ENCODE results near the gene WDR6. TPM values are rescaled to one million over a fixed set of nuclear protein-coding genes. Genes with fewer than 3 reads are reported as not detected.
A peak's percentile ranks its signal among the peaks of the same experiment; 100 is the strongest.

Gene WDR6
- total and polyA plus RNA-seq, 3 experiments from 2014 or later, result 82.9 to 167 (median 158) TPM

- Histone ChIP-seq H3K9me3 (ENCODE audit: low read length) (no peaks in the 10 kb centered on the region), H3K27ac (ENCODE audit: low read depth, low read length) (no peak overlapping the region), H3K4me1 (ENCODE audit: insufficient read depth, low read length) (peaks cover 26% of the 10 kb centered on the region), H3K36me3 (ENCODE audit: insufficient read depth, low read length) (peaks cover 33% of the 10 kb centered on the region), H3K4me3 (ENCODE audit: low read length) (no peak overlapping the region), H3K27me3 (ENCODE audit: insufficient read depth, low read length, poor library complexity, severe bottlenecking) (no peaks in the 10 kb centered on the region)
- Mint-ChIP-seq H3K36me3 (peaks cover 0 to 68% (median 10%) of the 10 kb centered on the region in 3 donors), H3K27ac (peak overlapping the region in 4 of 8 donors; percentile 26 to 95 (median 55)), H3K27me3 (peaks cover 0 to 2% of the 10 kb centered on the region in 2 donors), H3K4me1 (peaks cover 35 to 70% (median 39%) of the 10 kb centered on the region in 3 donors), H3K9me3 (peaks cover 0 to 2% (median 0%) of the 10 kb centered on the region in 5 donors), H3K4me3 (peak overlapping the region in 2 of 7 donors; percentile 45 to 87)
- ChIA-PET POLR2A (interaction anchor here (0.5 to 1.3 kb wide), 3 partner anchors 36 to 103 kb away, joined by 3 to 4 read pairs (median 3); partner anchors contain the start of genes P4HTM and QRICH1), CTCF (interaction anchor here (1.0 to 7.7 kb wide), 4 partner anchors 9 to 38 kb away, joined by 3 to 121 read pairs (median 5); partner anchors contain the start of gene WDR6)
- no peak for DNase-seq
Measured at GRCh38 chr3:49025793-49026520, 18.8 kb downstream of the WDR6 start.

GRCh38 chr3:49026536-49026935, 19.3 kb downstream of the WDR6 start:
- no peak for DNase-seq
- H3K27me3 Mint-ChIP-seq, result peaks cover 0 to 2% of the 10 kb centered on the region in 2 donors
- Histone ChIP-seq H3K4me3 (ENCODE audit: low read length) (no peak overlapping the region), H3K9me3 (ENCODE audit: low read length) (no peaks in the 10 kb centered on the region), H3K27me3 (ENCODE audit: insufficient read depth, low read length, poor library complexity, severe bottlenecking) (no peaks in the 10 kb centered on the region), H3K4me1 (ENCODE audit: insufficient read depth, low read length) (peaks cover 26% of the 10 kb centered on the region), H3K27ac (ENCODE audit: low read depth, low read length) (no peak overlapping the region), H3K36me3 (ENCODE audit: insufficient read depth, low read length) (peaks cover 38% of the 10 kb centered on the region)
- H3K4me3 Mint-ChIP-seq, result peak overlapping the region in 2 of 7 donors; percentile 5 to 87
- H3K27ac Mint-ChIP-seq, result peak overlapping the region in 6 of 8 donors; percentile 56 to 95 (median 74)
- ChIA-PET CTCF (interaction anchor here (1.0 to 7.7 kb wide), 3 partner anchors 9 to 39 kb away, joined by 3 to 121 read pairs (median 5); partner anchors contain the start of gene WDR6), POLR2A (interaction anchor here (0.5 to 1.2 kb wide), 2 partner anchors 37 to 104 kb away, joined by 3 to 4 read pairs; partner anchors contain the start of gene P4HTM)
- H3K9me3 Mint-ChIP-seq, result peaks cover 0 to 2% (median 0%) of the 10 kb centered on the region in 5 donors
- H3K4me1 Mint-ChIP-seq, result peaks cover 33 to 67% (median 39%) of the 10 kb centered on the region in 3 donors
- H3K36me3 Mint-ChIP-seq, result peaks cover 0 to 69% (median 11%) of the 10 kb centered on the region in 3 donors

GRCh38 chr3:49027634-49028033, 20.4 kb downstream of the WDR6 start:
- Histone ChIP-seq H3K4me3 (ENCODE audit: low read length) (no peak overlapping the region), H3K4me1 (ENCODE audit: insufficient read depth, low read length) (peaks cover 24% of the 10 kb centered on the region), H3K9me3 (ENCODE audit: low read length) (no peaks in the 10 kb centered on the region), H3K36me3 (ENCODE audit: insufficient read depth, low read length) (peaks cover 49% of the 10 kb centered on the region), H3K27me3 (ENCODE audit: insufficient read depth, low read length, poor library complexity, severe bottlenecking) (no peaks in the 10 kb centered on the region), H3K27ac (ENCODE audit: low read depth, low read length) (no peak overlapping the region)
- Mint-ChIP-seq H3K4me3 (peak overlapping the region in 3 of 7 donors; percentile 3 to 93 (median 87)), H3K9me3 (peaks cover 0 to 2% (median 0%) of the 10 kb centered on the region in 5 donors), H3K36me3 (peaks cover 0 to 75% (median 17%) of the 10 kb centered on the region in 3 donors), H3K27ac (peak overlapping the region; percentile 79 to 100 (median 98)), H3K27me3 (peaks cover 0 to 2% of the 10 kb centered on the region in 2 donors), H3K4me1 (peaks cover 33 to 60% (median 39%) of the 10 kb centered on the region in 3 donors)
- DNase-seq, result no peak
- ChIA-PET POLR2A (no interaction called here), CTCF (interaction anchor here (2.2 kb wide), 2 partner anchors 10 to 20 kb away, joined by 11 read pairs; partner anchors contain the start of genes DALRD3 and WDR6)

GRCh38 chr3:49028298-49028672, 21.1 kb downstream of the WDR6 start:
- H3K4me3 Mint-ChIP-seq, result peak overlapping the region; percentile 87 to 98 (median 93)
- peaks cover 17% of the 10 kb centered on the region for H3K4me1 ChIP-seq (ENCODE audit: insufficient read depth, low read length)
- H3K9me3 Mint-ChIP-seq, result peaks cover 0 to 2% (median 0%) of the 10 kb centered on the region in 5 donors
- peaks cover 0 to 2% of the 10 kb centered on the region in 2 donors for H3K27me3 Mint-ChIP-seq
- ChIA-PET CTCF (interaction anchor here (0.9 to 2.2 kb wide), 6 partner anchors 10 to 92 kb away, joined by 3 to 22 read pairs (median 10); partner anchors contain the start of genes DALRD3, P4HTM, QRICH1 and USP19), POLR2A (interaction anchor here (1.9 kb wide), 3 partner anchors 10 to 39 kb away, joined by 15 to 42 read pairs (median 19); partner anchors contain the start of genes DALRD3, P4HTM and WDR6)
- H3K36me3 Mint-ChIP-seq, result peaks cover 0 to 75% (median 17%) of the 10 kb centered on the region in 3 donors
- peaks cover 27 to 53% (median 34%) of the 10 kb centered on the region in 3 donors for H3K4me1 Mint-ChIP-seq
- peaks cover 55% of the 10 kb centered on the region for H3K36me3 ChIP-seq (ENCODE audit: insufficient read depth, low read length)
- H3K27ac Mint-ChIP-seq, result peak overlapping the region; percentile 95 to 100 (median 98)
- peak overlapping the region; percentile 88 for H3K27ac ChIP-seq (ENCODE audit: low read depth, low read length)
- peak overlapping the region; percentile 73 for H3K4me3 ChIP-seq (ENCODE audit: low read length)
- no peaks in the 10 kb centered on the region for H3K9me3 ChIP-seq (ENCODE audit: low read length)
- DNase-seq, result no peak
- no peaks in the 10 kb centered on the region for H3K27me3 ChIP-seq (ENCODE audit: insufficient read depth, low read length, poor library complexity, severe bottlenecking)

- Histone ChIP-seq H3K4me3 (ENCODE audit: low read length) (peak within 1 kb of the TSS; percentile 73), H3K27ac (ENCODE audit: low read depth, low read length) (peak within 1 kb of the TSS; percentile 88), H3K9me3 (ENCODE audit: low read length) (no peaks in the 10 kb centered on the region), H3K27me3 (ENCODE audit: insufficient read depth, low read length, poor library complexity, severe bottlenecking) (no peaks in the 10 kb centered on the region), H3K36me3 (ENCODE audit: insufficient read depth, low read length) (peaks cover 55% of the 10 kb centered on the region), H3K4me1 (ENCODE audit: insufficient read depth, low read length) (peaks cover 16% of the 10 kb centered on the region)
- peaks cover 0 to 2% of the 10 kb centered on the region in 2 donors for H3K27me3 Mint-ChIP-seq
- H3K27ac Mint-ChIP-seq, result peak within 1 kb of the TSS; percentile 95 to 100 (median 98)
- H3K9me3 Mint-ChIP-seq, result peaks cover 0 to 2% (median 0%) of the 10 kb centered on the region in 5 donors
- peak; percentile 88 to 96 (median 92) for DNase-seq
- POLR2A ChIA-PET, result interaction anchor here (0.5 to 1.9 kb wide), 13 partner anchors 11 to 1554 kb away, joined by 3 to 42 read pairs (median 5); partner anchors contain the start of genes DALRD3, P4HTM, QRICH1 and USP19
- CTCF ChIA-PET, result interaction anchor here (0.6 to 2.2 kb wide), 12 partner anchors 9 to 129 kb away, joined by 3 to 22 read pairs (median 6); partner anchors contain the start of genes DALRD3, P4HTM, QRICH1 and USP19
- peaks cover 0 to 75% (median 15%) of the 10 kb centered on the region in 3 donors for H3K36me3 Mint-ChIP-seq
- peaks cover 24 to 49% (median 32%) of the 10 kb centered on the region in 3 donors for H3K4me1 Mint-ChIP-seq
- H3K4me3 Mint-ChIP-seq, result peak within 1 kb of the TSS; percentile 87 to 98 (median 93)
Measured at GRCh38 chr3:49028673-49029562, 21.7 kb downstream of the WDR6 start, which contains the start of gene IMPDH2. IMPDH2 (minus strand) TSS chr3:49029398; CDS start chr3:49029350, 48 bp downstream.

GRCh38 chr3:49029563-49029884, 22.3 kb downstream of the WDR6 start:
- ChIA-PET CTCF (interaction anchor here (0.6 to 2.2 kb wide), 11 partner anchors 9 to 128 kb away, joined by 3 to 22 read pairs (median 6); partner anchors contain the start of genes DALRD3, P4HTM, QRICH1 and WDR6), POLR2A (interaction anchor here (0.5 to 1.9 kb wide), 13 partner anchors 12 to 1555 kb away, joined by 3 to 42 read pairs (median 5); partner anchors contain the start of genes DALRD3, P4HTM, QRICH1 and USP19)
- no peaks in the 10 kb centered on the region for H3K9me3 ChIP-seq (ENCODE audit: low read length)
- H3K27me3 Mint-ChIP-seq, result peaks cover 0 to 2% of the 10 kb centered on the region in 2 donors
- no peak overlapping the region for H3K4me3 ChIP-seq (ENCODE audit: low read length)
- H3K4me1 ChIP-seq (ENCODE audit: insufficient read depth, low read length), result peaks cover 16% of the 10 kb centered on the region
- peaks cover 0 to 2% (median 0%) of the 10 kb centered on the region in 5 donors for H3K9me3 Mint-ChIP-seq
- H3K36me3 Mint-ChIP-seq, result peaks cover 0 to 73% (median 10%) of the 10 kb centered on the region in 3 donors
- H3K27me3 ChIP-seq (ENCODE audit: insufficient read depth, low read length, poor library complexity, severe bottlenecking), result no peaks in the 10 kb centered on the region
- H3K4me3 Mint-ChIP-seq, result peak overlapping the region; percentile 87 to 98 (median 93)
- DNase-seq, result no peak
- peaks cover 22 to 46% (median 32%) of the 10 kb centered on the region in 3 donors for H3K4me1 Mint-ChIP-seq
- H3K36me3 ChIP-seq (ENCODE audit: insufficient read depth, low read length), result peaks cover 52% of the 10 kb centered on the region
- H3K27ac ChIP-seq (ENCODE audit: low read depth, low read length), result peak overlapping the region; percentile 88
- peak overlapping the region; percentile 95 to 100 (median 98) for H3K27ac Mint-ChIP-seq
